A549 (cell line): ENCODE measurements around the gene TPI1.

Source experiments
- BHLHE40 ChIP-seq: IDR thresholded peaks from 2 replicates; pipeline ENCODE4 v1.6.1; 2012; ENCODE audit warnings: low read depth, low read length, inconsistent platforms
- RAD21 ChIP-seq, 2 experiments: fragments of >200 bp in 1 of 2; sonication (Bioruptor Twin) in 1 of 2; formaldehyde crosslinking in 1 of 2; IDR thresholded peaks in 1 of 2; conservative IDR thresholded peaks in 1 of 2; 2 replicates in 1 of 2; 3 replicates in 1 of 2; pipeline ENCODE4 v1.6.1; 2012 to 2018; ENCODE audit warnings: inconsistent platforms in 1 of 2
- TF ChIP-seq, protein P1 (sequence below): fragments of >200 bp; sonication (Bioruptor Twin); formaldehyde crosslinking; IDR thresholded peaks from 3 replicates; pipeline ENCODE4 v1.5.1; 2016
- TF ChIP-seq, protein P2 (sequence below): fragments of 450-650 bp; IDR thresholded peaks from 2 replicates; pipeline ENCODE4 v1.6.1; 2014; ENCODE audit warnings: antibody characterized with exemption

DNA sequence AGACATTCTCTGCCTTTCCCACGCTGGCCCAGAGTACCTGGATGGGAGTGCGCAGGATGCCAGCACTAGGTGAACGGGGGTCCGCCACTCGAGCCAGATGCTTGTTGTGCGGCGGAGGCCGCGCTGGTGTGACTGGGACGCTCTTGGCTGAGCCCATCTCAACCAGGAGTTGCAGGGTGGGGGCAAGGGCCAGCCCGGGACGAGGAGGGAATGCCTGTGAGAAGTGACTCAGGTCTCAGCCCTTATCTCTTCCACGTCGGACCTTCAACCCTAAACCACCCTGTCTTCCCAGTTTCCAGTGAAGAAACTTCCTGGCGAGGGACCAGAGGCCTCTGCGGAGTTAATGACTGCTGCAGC is 16.6 kb upstream of the TPI1 start:
- TF ChIP-seq, protein P1, sequence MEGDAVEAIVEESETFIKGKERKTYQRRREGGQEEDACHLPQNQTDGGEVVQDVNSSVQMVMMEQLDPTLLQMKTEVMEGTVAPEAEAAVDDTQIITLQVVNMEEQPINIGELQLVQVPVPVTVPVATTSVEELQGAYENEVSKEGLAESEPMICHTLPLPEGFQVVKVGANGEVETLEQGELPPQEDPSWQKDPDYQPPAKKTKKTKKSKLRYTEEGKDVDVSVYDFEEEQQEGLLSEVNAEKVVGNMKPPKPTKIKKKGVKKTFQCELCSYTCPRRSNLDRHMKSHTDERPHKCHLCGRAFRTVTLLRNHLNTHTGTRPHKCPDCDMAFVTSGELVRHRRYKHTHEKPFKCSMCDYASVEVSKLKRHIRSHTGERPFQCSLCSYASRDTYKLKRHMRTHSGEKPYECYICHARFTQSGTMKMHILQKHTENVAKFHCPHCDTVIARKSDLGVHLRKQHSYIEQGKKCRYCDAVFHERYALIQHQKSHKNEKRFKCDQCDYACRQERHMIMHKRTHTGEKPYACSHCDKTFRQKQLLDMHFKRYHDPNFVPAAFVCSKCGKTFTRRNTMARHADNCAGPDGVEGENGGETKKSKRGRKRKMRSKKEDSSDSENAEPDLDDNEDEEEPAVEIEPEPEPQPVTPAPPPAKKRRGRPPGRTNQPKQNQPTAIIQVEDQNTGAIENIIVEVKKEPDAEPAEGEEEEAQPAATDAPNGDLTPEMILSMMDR, result no peak
- no peak for TF ChIP-seq RAD21 (conservative IDR thresholded peaks at IDR 0.05 in 1 of 2, IDR thresholded peaks at IDR 0.05 in 1 of 2)
- no peak for TF ChIP-seq BHLHE40
- TF ChIP-seq, protein P2, sequence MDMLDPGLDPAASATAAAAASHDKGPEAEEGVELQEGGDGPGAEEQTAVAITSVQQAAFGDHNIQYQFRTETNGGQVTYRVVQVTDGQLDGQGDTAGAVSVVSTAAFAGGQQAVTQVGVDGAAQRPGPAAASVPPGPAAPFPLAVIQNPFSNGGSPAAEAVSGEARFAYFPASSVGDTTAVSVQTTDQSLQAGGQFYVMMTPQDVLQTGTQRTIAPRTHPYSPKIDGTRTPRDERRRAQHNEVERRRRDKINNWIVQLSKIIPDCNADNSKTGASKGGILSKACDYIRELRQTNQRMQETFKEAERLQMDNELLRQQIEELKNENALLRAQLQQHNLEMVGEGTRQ, result no peak
